Calu3 (cell line): ENCODE results near the gene SRSF10. TPM values are rescaled to one million over a fixed set of nuclear protein-coding genes. Genes with fewer than 3 reads are reported as not detected.

Source experiments
- BruUV-seq: library from RNA; stranded (reverse); fragments of 400-500 nt; replicated peaks from 2 replicates; lab custom pipeline; 2021; lab: Mats Ljungman, UMichigan
- CTCF ChIA-PET: fragments of 300-600 bp; sonication (Branson Sonifier 250); formaldehyde crosslinking; loops from one replicate; lab custom pipeline; 2022; ENCODE audit warnings: antibody characterized with exemption; lab: Charles Lee
- DNase-seq: peaks from one replicate; pipeline ENCODE4 v3.0.0; 2022
- H3K27ac Mint-ChIP-seq: one replicate; pipeline ENCODE4 v1.8.0; 2022; ENCODE audit warnings: mixed read lengths; ENCODE audit not compliant: unreplicated experiment
- H3K27me3 Mint-ChIP-seq: one replicate; pipeline ENCODE4 v1.8.0; 2022; ENCODE audit warnings: mixed read lengths; ENCODE audit not compliant: unreplicated experiment
- H3K36me3 Mint-ChIP-seq: one replicate; pipeline ENCODE4 v1.8.0; 2022; ENCODE audit warnings: mild to moderate bottlenecking, moderate library complexity, mixed read lengths; ENCODE audit not compliant: insufficient read depth, unreplicated experiment
- H3K4me1 Mint-ChIP-seq: one replicate; pipeline ENCODE4 v1.8.0; 2022; ENCODE audit warnings: mild to moderate bottlenecking, low read depth, mixed read lengths; ENCODE audit not compliant: unreplicated experiment
- H3K4me3 Mint-ChIP-seq: one replicate; pipeline ENCODE4 v1.8.0; 2022; ENCODE audit warnings: mild to moderate bottlenecking, low read depth, moderate library complexity, mixed read lengths; ENCODE audit not compliant: unreplicated experiment
- H3K9me3 Mint-ChIP-seq: one replicate; pipeline ENCODE4 v1.8.0; 2022; ENCODE audit warnings: low read depth, mixed read lengths; ENCODE audit not compliant: unreplicated experiment
- CTCF ChIP-seq: fragments of 200-600 bp; IDR thresholded peaks from one replicate; pipeline ENCODE4 v1.8.0; 2022; ENCODE audit warnings: antibody characterized with exemption; ENCODE audit not compliant: unreplicated experiment
- intact Hi-C: fragments of 100-400 bp; cut with micrococcal nuclease; formaldehyde crosslinking; loops from one replicate; pipeline ENCODE4 v1.10.0; 2022; ENCODE audit not compliant: unreplicated experiment
- total RNA-seq: library from RNA; stranded (reverse); gene quantifications from 2 replicates; pipeline ENCODE4 v1.2.3, GENCODE V29; 2022

The SRSF10 gene
- total RNA-seq, 1 experiment from 2014 or later: 121 TPM

DNA sequence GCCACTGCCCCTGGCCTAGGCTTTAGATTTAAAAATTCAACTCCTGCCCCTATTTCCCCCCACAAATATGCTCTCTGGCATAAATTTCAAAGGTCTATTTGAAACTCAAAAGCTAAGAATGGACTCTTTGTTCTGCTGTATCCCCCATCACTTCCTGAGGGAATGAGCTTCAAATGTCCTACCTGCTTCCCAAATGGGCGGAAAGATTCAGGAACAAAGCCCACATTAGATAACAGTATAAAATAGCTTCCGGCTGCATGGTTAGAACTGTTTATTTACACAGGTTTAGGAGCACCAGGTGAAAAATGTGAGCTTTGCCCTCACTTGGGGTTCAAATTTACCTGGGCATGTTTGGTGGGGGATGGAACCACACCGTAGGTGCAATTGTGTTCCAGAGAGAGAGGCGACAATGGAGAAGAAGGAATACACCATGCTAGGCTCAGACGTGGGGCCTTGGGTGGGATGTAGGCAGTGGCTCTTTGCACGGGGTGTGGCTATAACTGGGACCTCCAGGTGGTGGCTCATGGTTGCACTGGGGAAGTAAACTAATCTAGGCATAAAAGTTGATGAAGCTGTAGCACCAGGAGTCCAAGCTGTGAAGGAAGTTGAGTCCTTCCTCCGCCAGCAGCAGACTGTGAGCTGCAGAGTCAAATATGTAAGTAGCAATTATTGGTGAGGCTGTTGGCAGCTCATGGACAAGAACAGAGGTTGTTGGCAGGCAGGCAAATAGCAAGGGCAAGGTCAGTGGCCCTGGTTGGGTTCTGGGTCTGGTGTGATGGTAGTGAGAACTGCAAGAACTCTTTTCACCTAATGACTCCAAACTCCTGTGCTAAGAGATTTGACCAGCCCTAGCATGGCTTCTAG is 41.5 kb upstream of the SRSF10 start:
- Mint-ChIP-seq H3K4me3 (peak overlapping the region; percentile 2), H3K36me3 (peaks cover 18% of the 10 kb centered on the region), H3K4me1 (peaks cover 36% of the 10 kb centered on the region), H3K27ac (peak overlapping the region; percentile 70), H3K9me3 (no peaks in the 10 kb centered on the region), H3K27me3 (no peaks in the 10 kb centered on the region)
- intact Hi-C loops: no loop called here
- BruUV-seq: no TSS peak
- no peak for DNase-seq
- CTCF ChIA-PET: no interaction called here
- no peak for TF ChIP-seq CTCF

DNA sequence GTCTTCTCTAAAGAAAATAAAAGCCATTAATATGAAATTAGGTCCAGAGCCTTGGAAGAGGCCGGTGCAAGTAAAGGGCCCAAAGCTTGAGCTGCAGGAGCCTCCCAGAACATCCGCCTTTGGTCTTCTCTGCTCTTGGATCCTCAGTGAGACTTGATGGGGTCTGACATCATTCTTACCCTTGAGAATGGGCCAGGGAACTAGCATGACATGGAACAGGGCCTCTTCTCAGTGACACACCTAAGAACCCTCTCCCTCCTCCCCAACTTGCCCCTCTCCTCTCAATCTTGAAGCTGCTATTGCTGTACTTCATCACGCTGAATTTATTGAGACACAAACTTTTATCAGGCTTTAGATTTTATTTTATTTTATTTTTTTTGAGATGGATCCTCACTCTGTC is 40.3 kb upstream of the SRSF10 start:
- no TSS peak for BruUV-seq
- intact Hi-C loops: no loop called here
- Mint-ChIP-seq H3K9me3 (no peaks in the 10 kb centered on the region), H3K4me3 (no peak overlapping the region), H3K36me3 (peaks cover 18% of the 10 kb centered on the region), H3K27me3 (no peaks in the 10 kb centered on the region), H3K27ac (no peak overlapping the region), H3K4me1 (peaks cover 36% of the 10 kb centered on the region)
- DNase-seq: no peak
- TF ChIP-seq CTCF: no peak
- CTCF ChIA-PET: no interaction called here

GRCh38 chr1:24020025-24020424 is 39.9 kb upstream of the SRSF10 start:
- intact Hi-C loops: no loop called here
- Mint-ChIP-seq H3K36me3 (peaks cover 18% of the 10 kb centered on the region), H3K27me3 (no peaks in the 10 kb centered on the region), H3K9me3 (no peaks in the 10 kb centered on the region), H3K4me1 (peaks cover 36% of the 10 kb centered on the region), H3K4me3 (no peak overlapping the region), H3K27ac (no peak overlapping the region)
- CTCF ChIA-PET: no interaction called here
- DNase-seq: no peak
- TF ChIP-seq CTCF: no peak
- no TSS peak for BruUV-seq

DNA sequence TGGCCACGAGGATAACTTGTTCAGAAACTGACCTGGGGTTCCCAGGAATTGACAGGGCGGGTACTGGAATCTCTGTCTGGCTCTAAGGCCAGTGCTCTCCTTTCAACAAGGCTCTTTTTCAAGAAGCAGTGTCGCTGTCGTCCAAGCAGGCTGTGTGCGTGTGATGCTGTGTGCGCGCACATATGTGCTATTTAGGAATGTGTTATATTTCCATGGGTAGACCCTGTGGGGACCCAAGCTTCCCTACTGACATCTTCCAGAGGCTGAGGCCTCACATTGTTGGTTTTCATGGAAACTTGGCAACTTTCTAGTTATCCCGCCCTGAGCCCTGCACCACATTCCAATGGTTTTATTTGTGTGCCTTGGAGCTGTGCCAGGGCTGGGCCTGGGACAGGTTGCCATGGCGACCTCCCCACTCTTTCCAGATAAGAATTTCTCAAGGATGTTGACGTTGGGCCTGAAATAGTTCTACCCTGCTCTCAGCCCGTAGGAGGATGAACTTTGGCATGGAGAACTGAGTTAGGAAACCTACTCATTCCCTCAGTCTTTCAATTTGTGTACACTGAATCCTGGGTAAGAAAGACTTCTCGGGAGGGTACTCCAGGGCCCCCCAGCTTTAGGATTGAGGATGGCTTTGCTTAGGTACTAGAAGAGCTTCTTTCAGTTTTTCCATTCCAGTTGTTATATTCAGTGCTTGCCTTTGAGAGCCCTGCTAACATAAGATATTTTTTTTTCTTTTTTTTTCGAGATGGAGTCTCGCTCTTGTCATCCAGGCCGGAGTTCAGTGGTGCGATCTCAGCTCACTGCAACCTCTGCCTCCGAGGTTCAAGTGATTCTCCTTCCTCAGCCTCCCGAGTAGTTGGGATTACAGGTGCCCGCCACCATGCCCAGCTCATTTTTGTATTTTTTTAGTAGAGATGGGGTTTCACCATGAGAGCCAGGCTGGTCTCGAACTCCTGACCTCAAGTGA is 38.8 kb upstream of the SRSF10 start:
- Mint-ChIP-seq H3K4me3 (no peak overlapping the region), H3K36me3 (peaks cover 18% of the 10 kb centered on the region), H3K9me3 (no peaks in the 10 kb centered on the region), H3K4me1 (peaks cover 38% of the 10 kb centered on the region), H3K27ac (peak overlapping the region; percentile 83), H3K27me3 (no peaks in the 10 kb centered on the region)
- DNase-seq: peak; percentile 93
- no TSS peak for BruUV-seq
- no peak for TF ChIP-seq CTCF
- CTCF ChIA-PET: interaction anchor here (0.6 to 1.5 kb wide), 4 partner anchors 9 to 39 kb away, joined by 3 to 8 read pairs (median 4); partner anchors contain the start of gene SRSF10
- intact Hi-C loops: loop anchor here (2.0 kb wide), 1 partner anchor 38 kb away; the partner anchor contains the start of gene SRSF10
